NT2/D1 (cell line): ENCODE data around the gene NOC3L.
"Not testable (repeated sequence)": the region's sequence is repeated elsewhere in the genome, so short reads cannot be mapped to it uniquely, and the experiment has no call there.

Source experiments
- DNase-seq: peaks from one replicate; pipeline ENCODE4 v3.0.0-alpha.2; 2011; ENCODE audit warnings: low read depth, low spot score
- H3K27me3 ChIP-seq: 2 replicates; pipeline ENCODE4 v1.6.0; 2011; ENCODE audit warnings: mild to moderate bottlenecking; ENCODE audit not compliant: insufficient read length, insufficient read depth
- H3K36me3 ChIP-seq: 2 replicates; pipeline ENCODE4 v1.6.1; 2011; ENCODE audit warnings: mild to moderate bottlenecking, low read length, mixed read lengths; ENCODE audit not compliant: insufficient read depth, insufficient read length
- H3K4me1 ChIP-seq: 2 replicates; pipeline ENCODE4 v1.5.1; 2011; ENCODE audit not compliant: insufficient read depth, insufficient read length
- H3K4me3 ChIP-seq: 2 replicates; pipeline ENCODE4 v1.5.1; 2011; ENCODE audit warnings: low read depth; ENCODE audit not compliant: insufficient read length
- H3K9ac ChIP-seq: 2 replicates; pipeline ENCODE4 v1.6.0; 2011; ENCODE audit warnings: low read depth; ENCODE audit not compliant: insufficient read length
- H3K9me3 ChIP-seq: 2 replicates; pipeline ENCODE4 v1.5.1; 2011; ENCODE audit warnings: mild to moderate bottlenecking, low read length; ENCODE audit not compliant: insufficient read depth
- SUZ12 ChIP-seq: IDR thresholded peaks from 2 replicates; pipeline ENCODE4 v1.6.1; 2011; ENCODE audit not compliant: insufficient read length, insufficient read depth; ENCODE audit errors: extremely low read depth
- YY1 ChIP-seq: IDR thresholded peaks from 2 replicates; pipeline ENCODE4 v1.6.1; 2011; ENCODE audit not compliant: insufficient read length, insufficient read depth
- ZNF274 ChIP-seq: IDR thresholded peaks from 2 replicates; pipeline ENCODE4 v1.6.1; 2011; ENCODE audit warnings: mild to moderate bottlenecking, low read depth, low read length

The NOC3L gene

DNA sequence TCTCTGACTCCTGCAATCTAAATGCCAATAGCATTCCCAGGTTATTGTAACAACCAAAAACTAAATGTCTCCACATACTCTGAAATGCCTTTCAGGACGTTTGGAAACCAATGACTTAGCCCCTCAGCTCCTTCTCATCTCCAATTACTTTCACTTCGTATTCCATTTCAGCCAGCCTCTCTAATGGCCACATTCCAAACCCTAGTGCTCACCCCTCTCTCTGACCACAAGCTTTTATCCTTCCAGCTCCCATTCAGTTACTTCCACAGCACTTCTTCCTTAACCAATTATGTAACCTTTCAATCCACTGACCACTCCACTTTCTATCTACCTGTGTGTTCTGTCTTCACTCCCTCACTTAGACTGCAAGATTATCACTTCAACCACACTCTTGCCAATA, 4.3 kb downstream of the NOC3L start:
- no peaks in the 10 kb centered on the region for H3K4me1 ChIP-seq
- DNase-seq, result peak; percentile 42
- no peak overlapping the region for H3K4me3 ChIP-seq
- H3K27me3 ChIP-seq, result no peaks in the 10 kb centered on the region
- no peak overlapping the region for H3K9ac ChIP-seq
- H3K36me3 ChIP-seq, result peaks cover 68% of the 10 kb centered on the region
- TF ChIP-seq YY1 (no peak), SUZ12 (no peak), ZNF274 (no peak)
- no peaks in the 10 kb centered on the region for H3K9me3 ChIP-seq

DNA sequence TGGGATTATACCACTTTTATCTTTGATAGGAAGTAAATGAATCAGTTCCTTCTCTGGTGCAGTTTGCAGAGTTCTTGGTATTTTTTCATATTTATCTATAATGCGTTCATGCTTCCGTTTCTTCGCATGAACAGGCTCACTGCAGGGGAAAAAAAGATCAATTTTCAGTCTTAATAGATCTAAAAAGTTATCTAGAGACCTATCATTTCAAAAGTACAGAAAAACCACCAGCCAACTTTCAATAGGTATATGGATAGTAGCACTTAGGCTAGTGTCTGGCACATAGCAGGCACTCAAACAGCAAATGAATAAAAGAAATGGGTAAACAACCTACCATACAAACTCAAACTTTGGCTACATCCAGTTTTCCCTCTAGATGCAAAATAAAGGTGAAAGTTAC, 5.5 kb downstream of the NOC3L start:
- no peaks in the 10 kb centered on the region for H3K27me3 ChIP-seq
- no peaks in the 10 kb centered on the region for H3K9me3 ChIP-seq
- DNase-seq, result no peak
- H3K9ac ChIP-seq, result no peak overlapping the region
- H3K36me3 ChIP-seq, result peaks cover 76% of the 10 kb centered on the region
- no peak for TF ChIP-seq YY1
- TF ChIP-seq ZNF274, result no peak
- TF ChIP-seq SUZ12, result no peak
- H3K4me1 ChIP-seq, result no peaks in the 10 kb centered on the region
- no peak overlapping the region for H3K4me3 ChIP-seq

DNA sequence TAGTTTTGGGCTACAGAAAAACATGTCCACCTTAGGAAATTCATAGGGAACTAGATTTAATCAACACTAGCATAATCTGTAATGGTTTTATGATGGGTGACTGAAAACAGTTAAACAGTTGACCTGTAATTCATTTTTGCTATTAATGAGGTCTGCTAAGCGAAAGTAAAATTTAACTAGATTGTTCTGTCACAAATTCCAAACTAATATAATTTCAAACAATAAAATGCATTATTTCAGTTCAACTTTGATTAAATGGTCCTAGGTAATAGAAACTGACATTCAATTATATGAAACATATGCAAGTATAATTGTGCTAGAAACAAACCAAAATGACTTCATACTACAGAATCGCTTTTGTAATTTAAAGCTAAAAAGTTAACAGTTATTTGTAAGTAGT, 6.9 kb downstream of the NOC3L start:
- Histone ChIP-seq H3K9me3 (no peaks in the 10 kb centered on the region), H3K36me3 (peaks cover 80% of the 10 kb centered on the region), H3K4me1 (no peaks in the 10 kb centered on the region), H3K9ac (no peak overlapping the region), H3K27me3 (no peaks in the 10 kb centered on the region), H3K4me3 (no peak overlapping the region)
- DNase-seq, result no peak
- no peak for TF ChIP-seq ZNF274
- TF ChIP-seq SUZ12, result no peak
- no peak for TF ChIP-seq YY1

DNA sequence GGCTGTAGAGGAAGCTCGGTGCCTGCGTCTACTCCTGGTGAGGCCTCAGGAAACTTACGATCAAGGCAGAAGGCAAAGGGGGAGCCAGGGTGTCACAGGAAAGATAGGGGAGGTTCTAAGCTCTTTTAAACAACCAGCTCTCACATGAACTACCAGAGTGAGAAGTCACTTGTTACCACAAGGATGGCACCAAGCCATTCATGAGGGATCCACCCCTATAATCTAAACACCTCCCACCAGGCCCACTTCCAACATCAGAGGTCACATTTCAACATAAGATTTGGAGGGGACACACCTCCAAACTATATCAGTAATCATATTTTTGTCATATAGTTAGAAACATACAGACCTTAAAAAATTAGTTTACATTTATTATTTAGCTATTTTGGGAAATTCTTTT, 9.4 kb downstream of the NOC3L start:
- H3K4me1 ChIP-seq, result no peaks in the 10 kb centered on the region
- no peak overlapping the region for H3K9ac ChIP-seq
- no peak overlapping the region for H3K4me3 ChIP-seq
- peaks cover 80% of the 10 kb centered on the region for H3K36me3 ChIP-seq
- no peaks in the 10 kb centered on the region for H3K9me3 ChIP-seq
- DNase-seq, result no peak
- H3K27me3 ChIP-seq, result no peaks in the 10 kb centered on the region
- no peak for TF ChIP-seq SUZ12
- no peak for TF ChIP-seq ZNF274

DNA sequence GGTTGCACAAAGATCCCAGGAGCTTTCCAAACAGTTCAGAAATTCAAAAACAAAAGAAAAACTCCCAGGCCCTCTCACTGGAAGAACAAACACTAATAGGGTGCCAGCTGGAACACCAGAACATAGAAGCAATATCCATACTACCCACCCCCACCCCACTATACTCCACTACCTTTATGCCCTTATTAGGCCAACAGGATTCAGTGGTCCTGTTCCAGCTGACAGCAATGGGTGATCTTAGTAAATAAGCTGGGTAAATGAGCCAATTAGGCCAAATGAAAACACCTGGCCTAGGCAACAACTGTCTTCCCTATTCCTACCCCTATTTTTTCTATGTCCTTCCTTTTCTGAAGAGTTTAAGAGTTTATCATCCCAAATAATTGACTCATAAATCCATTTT, 11.7 kb downstream of the NOC3L start:
- TF ChIP-seq YY1 (no peak), SUZ12 (no peak), ZNF274 (no peak)

DNA sequence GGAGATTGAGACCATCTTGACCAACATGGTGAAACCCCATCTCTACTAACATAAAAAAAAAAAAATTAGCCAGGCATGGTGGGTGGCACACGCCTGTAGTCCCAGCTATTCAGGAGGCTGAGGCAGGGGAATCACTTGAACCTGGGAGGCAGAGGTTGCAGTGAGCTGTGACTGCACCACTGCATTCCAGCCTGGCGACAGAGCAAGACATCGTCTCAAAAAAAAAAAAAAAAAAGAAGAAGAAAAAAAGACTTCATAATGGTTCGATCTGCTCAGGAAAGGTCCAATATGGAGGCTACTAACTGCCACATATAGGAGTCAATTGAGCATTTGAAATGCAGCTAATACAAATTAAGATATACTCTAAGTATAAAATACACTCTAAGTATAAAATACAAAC, 12.2 kb downstream of the NOC3L start:
- not testable (repeated sequence) for H3K9me3 ChIP-seq, H3K4me1 ChIP-seq, DNase-seq, H3K9ac ChIP-seq, H3K4me3 ChIP-seq, H3K27me3 ChIP-seq
- H3K36me3 ChIP-seq, result peaks cover 82% of the 10 kb centered on the region

More for the DNA sequence above, 11.7 kb downstream of the NOC3L start:
- Histone ChIP-seq H3K4me1 (no peaks in the 10 kb centered on the region), H3K4me3 (no peak overlapping the region), H3K27me3 (no peaks in the 10 kb centered on the region), H3K36me3 (peaks cover 81% of the 10 kb centered on the region), H3K9ac (no peak overlapping the region), H3K9me3 (no peaks in the 10 kb centered on the region)
- DNase-seq, result no peak

DNA sequence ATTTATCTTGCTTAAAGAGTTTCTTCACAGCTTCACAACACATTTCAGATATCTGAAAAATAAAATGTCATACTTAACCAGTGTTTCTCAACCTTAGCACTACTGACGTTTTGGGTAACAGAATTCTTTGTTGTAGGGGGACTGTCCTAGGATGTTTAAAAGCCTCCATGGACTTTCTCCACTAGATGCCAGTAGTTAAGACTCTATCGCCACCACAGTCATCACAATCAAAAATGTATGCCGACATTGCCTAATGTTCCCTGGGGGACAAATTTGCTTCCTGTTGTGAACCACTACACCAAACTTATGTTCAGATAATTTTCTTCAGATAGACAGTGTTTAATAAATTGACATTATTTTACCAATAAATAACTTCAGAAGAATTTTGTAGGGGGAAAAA, 13.4 kb downstream of the NOC3L start:
- Histone ChIP-seq H3K9me3 (no peaks in the 10 kb centered on the region), H3K9ac (no peak overlapping the region), H3K4me3 (no peak overlapping the region), H3K36me3 (peaks cover 77% of the 10 kb centered on the region), H3K27me3 (no peaks in the 10 kb centered on the region), H3K4me1 (no peaks in the 10 kb centered on the region)
- DNase-seq, result no peak
- no peak for TF ChIP-seq ZNF274
- TF ChIP-seq YY1, result no peak
- no peak for TF ChIP-seq SUZ12

DNA sequence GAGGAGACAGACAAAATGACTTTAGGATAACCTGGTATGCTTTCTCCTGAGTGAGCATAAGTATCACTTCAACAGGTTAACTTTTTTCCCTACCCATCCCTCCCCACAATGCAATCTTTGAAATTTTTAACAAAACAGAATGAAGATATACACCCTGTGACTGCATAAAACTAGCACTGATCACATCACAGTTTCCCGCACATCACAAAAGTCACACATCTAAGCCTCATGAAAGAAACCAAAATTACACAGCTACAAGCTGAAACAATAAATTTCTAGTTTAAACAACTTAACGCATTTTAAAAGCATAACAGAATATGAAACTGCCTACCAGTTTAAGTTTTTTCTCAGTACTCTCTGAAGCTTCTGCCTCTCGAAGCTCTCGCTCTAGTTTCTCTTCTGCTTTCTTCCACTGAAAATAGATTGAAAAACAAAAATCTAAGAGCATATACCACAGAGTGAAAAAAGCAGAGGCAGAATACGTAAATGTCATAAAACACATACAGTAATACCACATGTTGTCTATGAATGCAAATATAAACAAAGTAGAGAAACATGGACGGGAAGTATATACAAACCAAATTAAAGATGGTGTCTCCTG, 18.1 kb downstream of the NOC3L start:
- Histone ChIP-seq H3K9me3 (no peaks in the 10 kb centered on the region), H3K4me3 (no peak overlapping the region), H3K27me3 (no peaks in the 10 kb centered on the region), H3K9ac (no peak overlapping the region), H3K36me3 (peaks cover 78% of the 10 kb centered on the region), H3K4me1 (no peaks in the 10 kb centered on the region)
- DNase-seq, result no peak
- TF ChIP-seq YY1 (no peak), ZNF274 (no peak), SUZ12 (no peak)
